GM20000 (cell line): ENCODE data around the gene GDNF.

ENCODE experiments used
- DNase-seq: peaks from one replicate; pipeline ENCODE4 v3.0.0; 2012; ENCODE audit warnings: low spot score
- TF ChIP-seq, protein P1 (sequence below): IDR thresholded peaks from 2 replicates; pipeline ENCODE4 v1.5.1; 2012; ENCODE audit warnings: mild to moderate bottlenecking, control low read depth; ENCODE audit errors: extremely low read depth, missing control alignments

Gene GDNF

DNA sequence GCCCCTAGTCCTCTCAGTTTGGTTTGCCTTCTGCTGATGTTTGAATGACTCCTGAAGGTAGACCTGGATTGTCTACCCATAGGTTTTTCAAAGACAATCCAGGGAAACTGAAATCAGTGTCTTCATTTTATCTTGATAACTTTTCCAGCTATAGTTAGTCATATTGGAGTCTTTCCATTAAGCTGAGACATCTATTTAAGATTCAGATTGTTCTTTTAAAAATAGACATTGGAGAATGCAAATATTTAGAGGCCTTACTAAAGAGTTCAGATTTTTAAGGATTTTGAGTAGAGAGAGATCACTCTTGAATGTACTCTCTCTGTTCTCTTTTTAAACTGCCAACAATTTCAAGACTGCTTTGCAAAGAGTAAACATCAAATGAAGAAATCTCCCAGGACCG is 69.1 kb downstream of the GDNF start:
- DNase-seq, result no peak
- TF ChIP-seq, protein P1, sequence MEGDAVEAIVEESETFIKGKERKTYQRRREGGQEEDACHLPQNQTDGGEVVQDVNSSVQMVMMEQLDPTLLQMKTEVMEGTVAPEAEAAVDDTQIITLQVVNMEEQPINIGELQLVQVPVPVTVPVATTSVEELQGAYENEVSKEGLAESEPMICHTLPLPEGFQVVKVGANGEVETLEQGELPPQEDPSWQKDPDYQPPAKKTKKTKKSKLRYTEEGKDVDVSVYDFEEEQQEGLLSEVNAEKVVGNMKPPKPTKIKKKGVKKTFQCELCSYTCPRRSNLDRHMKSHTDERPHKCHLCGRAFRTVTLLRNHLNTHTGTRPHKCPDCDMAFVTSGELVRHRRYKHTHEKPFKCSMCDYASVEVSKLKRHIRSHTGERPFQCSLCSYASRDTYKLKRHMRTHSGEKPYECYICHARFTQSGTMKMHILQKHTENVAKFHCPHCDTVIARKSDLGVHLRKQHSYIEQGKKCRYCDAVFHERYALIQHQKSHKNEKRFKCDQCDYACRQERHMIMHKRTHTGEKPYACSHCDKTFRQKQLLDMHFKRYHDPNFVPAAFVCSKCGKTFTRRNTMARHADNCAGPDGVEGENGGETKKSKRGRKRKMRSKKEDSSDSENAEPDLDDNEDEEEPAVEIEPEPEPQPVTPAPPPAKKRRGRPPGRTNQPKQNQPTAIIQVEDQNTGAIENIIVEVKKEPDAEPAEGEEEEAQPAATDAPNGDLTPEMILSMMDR, result no peak

DNA sequence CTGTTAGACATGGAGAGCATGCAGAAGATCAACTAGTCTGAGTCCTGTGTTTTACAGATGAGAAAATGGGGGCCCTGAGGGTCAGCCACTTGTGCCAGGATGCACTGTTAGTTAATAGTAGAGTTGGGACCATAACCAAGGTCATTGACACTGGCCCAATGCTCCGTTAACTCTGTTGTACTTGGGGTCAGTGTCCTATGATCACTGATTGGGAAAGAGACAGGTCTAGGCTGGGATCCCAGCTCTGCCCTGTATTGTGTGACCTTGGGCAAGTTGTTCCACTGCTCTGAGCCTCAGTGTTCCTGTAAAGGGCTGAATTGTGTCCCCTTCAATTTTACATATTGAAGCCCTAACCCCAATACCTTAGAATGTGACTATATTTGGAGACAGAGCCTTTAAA is 70.0 kb downstream of the GDNF start:
- TF ChIP-seq, protein P1, result no peak
- DNase-seq, result no peak

- TF ChIP-seq, protein P1, result no peak
Observed at GRCh38 chr5:37769108-37769507, 70.7 kb downstream of the GDNF start.

DNA sequence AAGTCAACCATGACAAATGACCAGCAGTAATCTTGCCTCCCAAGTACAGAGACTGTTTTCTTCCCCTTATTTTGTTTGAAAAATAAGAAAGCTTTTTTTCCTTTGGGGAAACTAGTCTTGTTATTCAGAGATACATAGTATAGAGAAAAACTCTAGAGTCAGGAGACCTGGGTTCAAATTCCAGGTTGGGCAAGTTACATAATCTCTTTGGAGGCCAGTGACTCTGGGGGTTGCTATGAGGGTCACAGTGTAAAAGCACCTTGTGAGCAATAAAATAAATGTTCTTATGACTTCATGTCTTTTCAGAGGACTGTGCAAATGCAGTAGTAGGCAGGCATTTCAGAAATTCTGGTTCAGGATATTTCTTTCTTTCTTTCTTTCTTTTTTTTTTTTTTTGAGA is 71.5 kb downstream of the GDNF start:
- TF ChIP-seq, protein P1, result no peak
- DNase-seq, result no peak

More at GRCh38 chr5:37769108-37769507, 70.7 kb downstream of the GDNF start:
- no peak for DNase-seq

- TF ChIP-seq, protein P1, result no peak
- no peak for DNase-seq
Observed at GRCh38 chr5:37767961-37768360, 71.9 kb downstream of the GDNF start.

- DNase-seq, result no peak
- TF ChIP-seq, protein P1, result no peak
Observed at GRCh38 chr5:37767251-37767650, 72.6 kb downstream of the GDNF start.
